Heart left ventricle (tissue), 16 donors: ENCODE results near the gene MON2. TPM values are rescaled to one million over a fixed set of nuclear protein-coding genes. Genes with fewer than 3 reads are reported as not detected.
"Not testable (repeated sequence)": the region's sequence is repeated elsewhere in the genome, so short reads cannot be mapped to it uniquely, and the experiment has no call there.

ENCODE experiments used
- ATAC-seq, 4 donors: fragments of 200-7000 bp; cut with Tn5 transposase; one replicate each; pipeline ENCODE4 v1.9.1; 2020 to 2022; ENCODE audit warnings: moderate library complexity in 4 of 4, mild to moderate bottlenecking in 3 of 4, moderate number of reproducible peaks in 1 of 4
- DNase-seq, 5 donors: peaks; one replicate each; pipeline ENCODE4 v3.0.0-alpha.2; 2020
- H3K27ac ChIP-seq, 12 donors: fragments of 200-600 bp; sonication (generic) in 4 of 12; one replicate each; pipeline versions ENCODE4 v1.5.0 to v1.8.0; 2016 to 2022; ENCODE audit warnings: mild to moderate bottlenecking in 2 of 12
- H3K27me3 ChIP-seq, 9 donors: fragments of 200-600 bp; sonication (generic) in 2 of 9; one replicate each; pipeline versions ENCODE4 v1.5.1 to v1.8.0; 2016 to 2022; ENCODE audit warnings: mild to moderate bottlenecking in 3 of 9
- H3K36me3 ChIP-seq, 9 donors: fragments of 200-600 bp; sonication (generic) in 2 of 9; one replicate each; pipeline versions ENCODE4 v1.5.0 to v1.8.0; 2018 to 2022; ENCODE audit warnings: mild to moderate bottlenecking in 2 of 9
- H3K4me1 ChIP-seq, 12 donors: fragments of 200-600 bp; sonication (generic) in 4 of 12; one replicate each; pipeline versions ENCODE4 v1.5.0 to v1.8.0; 2016 to 2022; ENCODE audit warnings: mild to moderate bottlenecking in 3 of 12
- H3K4me3 ChIP-seq, 12 donors: fragments of 200-600 bp; sonication (generic) in 4 of 12; one replicate each; pipeline versions ENCODE4 v1.5.0 to v1.8.0; 2017 to 2022; ENCODE audit warnings: mild to moderate bottlenecking in 9 of 12, moderate library complexity in 4 of 12
- H3K9me3 ChIP-seq, 12 donors: fragments of 200-600 bp; sonication (generic) in 4 of 12; one replicate each; pipeline versions ENCODE4 v1.5.0 to v1.8.0; 2016 to 2022; ENCODE audit warnings: mild to moderate bottlenecking in 1 of 12
- CTCF ChIP-seq, 12 donors: fragments of 200-600 bp; sonication (generic) in 4 of 12; IDR thresholded peaks; one replicate each; pipeline versions ENCODE4 v1.5.0 to v1.8.0; 2018 to 2022; ENCODE audit warnings: antibody characterized with exemption in 12 of 12, mild to moderate bottlenecking in 5 of 12
- POLR2A ChIP-seq, 2 donors: fragments of 450-650 bp; IDR thresholded peaks; one replicate each; pipeline ENCODE4 v1.6.1; 2017; ENCODE audit warnings: antibody characterized with exemption in 2 of 2, mild to moderate bottlenecking in 2 of 2, moderate library complexity in 2 of 2
- WGBS, 4 donors: extraction: QIAGEN DNeasy Blood & Tissue Kit in 2 of 4; methylation state at CpG; one replicate each; pipeline versions ENCODE4 v1.1.5 to v1.1.7; 2013 to 2018; 5-methylcytosine and 5-hydroxymethylcytosine counted together
- intact Hi-C, 10 donors: fragments of 100-400 bp; cut with DNase I; formaldehyde crosslinking; loops; one replicate each; pipeline versions ENCODE4 v1.11.1 to v1.14.2; 2022
- polyA plus RNA-seq, 2 donors: library from polyadenylated mRNA; stranded (reverse); fragments of 200-250 nt; gene quantifications; one replicate each; pipeline ENCODE4 v1.2.3, GENCODE V29; 2013
- total RNA-seq, 9 donors: library from RNA; depleted of rRNA in 2 of 9; stranded (reverse); fragments of >200 nt in 2 of 9; fragmentation: NEBNext Ultra II Directional in 3 of 9; extraction: Animal tissue kit (Norgen Biotek cat#: 25700) in 3 of 9; gene quantifications; one replicate each; pipeline versions ENCODE4 v1.1.0 to v1.2.4, GENCODE V29; 2016 to 2023
- donor health status: ischemic (EF 13 %, LVEDD 7.1; RV severe dilation, severe dysfunction).
- donor health status: healthy with polysubstance abuse.
- donor health status: DM: no; HTN: yes; CAD: no.
- donor health status: DM: no; HTN: no; CAD: no.
- donor health status: ischemic (EF 25% LVEDD 6.9; RV normal size, moderate dysfunction).
- donor health status: ischemic (EF 25% LVEDD 5.7; RV mildly dilated, moderate dysfunction).
- donor health status: healthy.
- donor health status: DM: yes; HTN: yes; CAD: no.
- donor health status: ischemic (EF 35%, LVEDD 5.7; RV mildly dilated, moderate dysfunction).
- donor health status: nonischemic (EF 11% LVEDD 7.7; RV severe dilation, severe dysfunction).
- donor health status: DM: yes; HTN: yes; CAD: no.
- donor health status: PGD.
- donor health status: ischemic (EF 29% LVEDD 5.4; RV normal size, mild dysfunction).
- donor health status: nonischemic (EF 23%, LVEDD 6.1; RV moderate dilation, normal function).

Gene MON2
- total and polyA plus RNA-seq, 11 donors, result 8.7 to 30.6 (median 17.0) TPM

DNA sequence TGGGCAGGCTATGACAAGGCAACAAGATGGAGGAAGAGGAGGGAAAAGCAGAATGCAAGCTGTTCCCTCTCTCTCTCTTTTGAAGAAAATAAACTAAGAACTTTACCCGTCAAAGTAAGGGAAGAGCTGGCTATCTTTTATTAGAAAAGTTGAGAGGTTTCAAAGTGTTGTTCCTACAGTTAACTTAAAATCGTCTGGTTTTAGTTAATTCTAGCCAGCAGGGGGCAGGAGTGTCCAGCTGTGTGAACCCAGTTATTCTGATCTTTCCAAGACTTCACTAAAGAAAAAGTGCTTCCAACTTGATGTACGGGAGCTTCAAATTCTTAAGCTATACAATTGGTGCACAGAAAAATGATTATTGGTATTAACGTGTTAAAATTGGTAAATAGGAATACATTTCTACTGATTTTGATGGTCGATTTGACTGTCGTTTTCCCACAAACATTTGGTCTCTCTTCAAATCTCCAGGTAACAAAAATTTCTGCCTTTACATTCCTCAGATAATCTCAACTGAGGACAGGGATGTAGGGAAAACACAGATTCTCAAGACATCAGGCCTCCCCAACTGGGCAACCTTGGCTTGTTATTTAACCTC, 28.4 kb upstream of the MON2 start:
- no peaks in the 10 kb centered on the region for H3K36me3 ChIP-seq
- WGBS, 4 donors, result 12 to 16% (median 14%) methylated on average over 6 of the region's 6 CpGs
- intact Hi-C loops, result loop anchor here (1.0 to 10.0 kb wide), 9 partner anchors 144 to 629 kb away; no protein-coding TSS in a partner anchor
- H3K27me3 ChIP-seq, result peaks cover 0 to 15% (median 10%) of the 10 kb centered on the region in 9 donors
- TF ChIP-seq POLR2A (IDR thresholded peaks at IDR 0.05), result no peak
- peak; percentile 50 to 81 (median 73) for TF ChIP-seq CTCF (IDR thresholded peaks at IDR 0.05)
- peaks cover 0 to 18% (median 9%) of the 10 kb centered on the region in 12 donors for H3K4me1 ChIP-seq
- H3K4me3 ChIP-seq, result no peak overlapping the region
- DNase-seq, result peak in 3 of 5 donors; percentile 25 to 40 (median 31)
- no peak overlapping the region for H3K27ac ChIP-seq
- peak in 1 of 4 donors; percentile 59 for ATAC-seq
- peaks cover 0 to 28% (median 6%) of the 10 kb centered on the region in 12 donors for H3K9me3 ChIP-seq

DNA sequence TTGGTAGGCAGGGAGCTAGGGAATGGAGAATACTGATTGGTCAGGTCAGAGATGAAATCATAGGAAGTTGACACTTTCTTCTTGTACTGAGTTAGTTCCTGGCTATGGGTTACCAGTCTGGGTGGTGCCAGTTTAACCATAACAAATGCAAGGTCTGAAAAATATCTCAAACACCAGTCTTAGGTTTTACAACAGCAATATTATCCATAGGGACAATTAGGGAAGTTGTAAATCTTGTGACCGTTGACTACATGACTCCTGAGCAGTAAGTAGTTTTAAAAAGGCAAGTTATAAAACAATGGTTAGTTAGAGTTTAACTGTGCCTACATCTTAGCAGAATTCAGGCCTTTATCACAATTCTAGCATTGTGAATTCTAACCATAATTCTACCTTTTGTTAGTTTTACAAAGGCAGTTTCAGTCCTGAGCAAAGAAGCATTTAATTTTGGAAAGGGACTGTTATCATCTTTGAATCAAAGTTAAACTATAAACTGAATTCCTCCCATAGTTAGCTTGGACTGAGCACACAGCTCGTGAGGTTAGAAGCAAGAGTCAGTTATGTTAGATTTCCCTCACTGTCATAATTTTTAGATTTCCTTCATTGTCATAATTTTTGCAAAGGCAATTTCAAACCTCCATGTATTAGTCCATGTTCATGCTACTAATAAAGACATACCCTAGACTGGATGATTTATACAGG, 19.7 kb upstream of the MON2 start:
- no peak for DNase-seq

GRCh38 chr12:62448436-62448835, 18.2 kb upstream of the MON2 start:
- H3K27me3 ChIP-seq, result peaks cover 0 to 4% (median 0%) of the 10 kb centered on the region in 9 donors
- H3K9me3 ChIP-seq, result peaks cover 0 to 24% (median 12%) of the 10 kb centered on the region in 12 donors
- intact Hi-C loops, result loop anchor here in 1 of 10 donors (10.0 kb wide), 1 partner anchor 626 kb away; no protein-coding TSS in a partner anchor
- 83 to 92% (median 85%) methylated on average over 3 of the region's 3 CpGs for WGBS, 4 donors
- TF ChIP-seq CTCF (IDR thresholded peaks at IDR 0.05) (no peak), POLR2A (IDR thresholded peaks at IDR 0.05) (no peak)
- no peak overlapping the region for H3K4me3 ChIP-seq
- DNase-seq (no peak), ATAC-seq (no peak)
- H3K4me1 ChIP-seq, result no peaks in the 10 kb centered on the region
- no peak overlapping the region for H3K27ac ChIP-seq
- no peaks in the 10 kb centered on the region for H3K36me3 ChIP-seq

More for the DNA sequence above, 19.7 kb upstream of the MON2 start:
- ATAC-seq, result no peak
- Histone ChIP-seq H3K36me3 (no peaks in the 10 kb centered on the region), H3K4me3 (no peak overlapping the region), H3K9me3 (peaks cover 0 to 38% (median 12%) of the 10 kb centered on the region in 12 donors), H3K27me3 (peaks cover 0 to under 1% (median 0%) of the 10 kb centered on the region in 9 donors), H3K4me1 (no peaks in the 10 kb centered on the region), H3K27ac (no peak overlapping the region)
- intact Hi-C loops, result loop anchor here in 1 of 10 donors (10.0 kb wide), 1 partner anchor 628 kb away; no protein-coding TSS in a partner anchor
- no peak for TF ChIP-seq CTCF (IDR thresholded peaks at IDR 0.05)
- TF ChIP-seq POLR2A (IDR thresholded peaks at IDR 0.05), result no peak
- 75 to 87% (median 80%) methylated on average over 2 of the region's 2 CpGs for WGBS, 4 donors

DNA sequence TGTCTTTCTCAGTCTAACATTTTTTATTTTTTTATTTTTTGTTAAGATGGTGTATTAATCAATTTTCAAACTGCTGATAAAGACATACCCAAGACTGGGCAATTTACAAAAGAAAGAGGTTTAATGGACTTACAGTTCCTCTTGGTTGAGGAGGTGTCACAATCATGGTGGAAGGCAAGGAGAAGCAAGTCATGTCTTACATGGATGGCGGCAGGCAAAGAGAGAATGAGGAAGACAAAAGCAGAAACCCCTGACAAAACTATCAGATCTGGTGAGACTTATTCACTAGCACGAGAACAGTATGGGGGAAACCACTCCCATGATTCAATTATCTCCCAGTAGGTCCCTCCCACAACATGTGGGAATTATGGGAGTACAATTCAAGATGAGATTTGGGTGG, 11.2 kb upstream of the MON2 start:
- H3K4me1 ChIP-seq, H3K27ac ChIP-seq, intact Hi-C loops, H3K4me3 ChIP-seq, DNase-seq, H3K9me3 ChIP-seq, H3K27me3 ChIP-seq, H3K36me3 ChIP-seq, ATAC-seq: not testable (repeated sequence)
- 57 to 87% (median 64%) methylated on average over 2 of the region's 2 CpGs for WGBS, 4 donors
